Adrenal gland (tissue), 12 donors: Measurements from ENCODE around the gene GCGR. TPM values are rescaled to one million over a fixed set of nuclear protein-coding genes. Genes with fewer than 3 reads are reported as not detected.
A peak's percentile ranks its signal among the peaks of the same experiment; 100 is the strongest.

Experiments
- DNase-seq, 7 donors: peaks; one replicate each; pipeline ENCODE4 v3.0.0-alpha.2; 2019 to 2020
- H3K27ac ChIP-seq, 5 donors: fragments of 200-600 bp; sonication (generic) in 4 of 5; 1 replicate in 3 of 5; 2 replicates in 2 of 5; pipeline versions ENCODE4 v1.5.1 to v1.8.0; 2016 to 2020; ENCODE audit warnings: mild to moderate bottlenecking in 1 of 5
- H3K27me3 ChIP-seq: fragments of 200-600 bp; 2 replicates; pipeline ENCODE4 v1.8.0; 2021
- H3K36me3 ChIP-seq, 2 donors: fragments of 200-600 bp; replicated peaks in 1 of 2; 1 replicate in 1 of 2; 2 replicates in 1 of 2; pipeline versions ENCODE4 v1.5.1 to v1.8.0; 2018 to 2022
- H3K4me1 ChIP-seq, 2 donors: fragments of 200-600 bp; replicated peaks in 1 of 2; 1 replicate in 1 of 2; 2 replicates in 1 of 2; pipeline versions ENCODE4 v1.5.1 to v1.8.0; 2018 to 2021
- H3K4me3 ChIP-seq, 4 donors: fragments of 200-600 bp; sonication (generic) in 3 of 4; one replicate each; pipeline ENCODE4 v1.5.1; 2016 to 2018
- H3K9me3 ChIP-seq, 3 donors: fragments of 200-600 bp; sonication (generic) in 1 of 3; replicated peaks in 1 of 3; 1 replicate in 2 of 3; 2 replicates in 1 of 3; pipeline versions ENCODE4 v1.5.1 to v1.8.0; 2016 to 2021
- POLR2A ChIP-seq, 2 donors: fragments of 450-650 bp; IDR thresholded peaks; one replicate each; pipeline ENCODE4 v1.6.1; 2017; ENCODE audit warnings: antibody characterized with exemption in 2 of 2, mild to moderate bottlenecking in 2 of 2, moderate library complexity in 1 of 2
- WGBS, 4 donors: extraction: QIAGEN DNeasy Blood & Tissue Kit in 2 of 4; methylation state at CpG; one replicate each; pipeline versions ENCODE4 v1.1.5 to v1.1.7; 2013 to 2017; 5-methylcytosine and 5-hydroxymethylcytosine counted together
- intact Hi-C, 2 donors: fragments of 100-400 bp; cut with DNase I; formaldehyde crosslinking; loops; one replicate each; pipeline versions ENCODE4 v1.14.1 to v1.15.0; 2022 to 2023
- polyA plus RNA-seq, 3 donors: library from polyadenylated mRNA; stranded (reverse); fragments of 200-250 nt in 2 of 3; fragments of 350-450 nt in 1 of 3; fragmentation: Illumina TruSeq in 1 of 3; extraction: RNeasy Lipid Tissue Mini Kit (QIAGEN cat#74804) in 1 of 3; gene quantifications; one replicate each; pipeline ENCODE4 v1.2.3, GENCODE V29; 2013 to 2014
- total RNA-seq, 9 donors: library from RNA; depleted of rRNA in 4 of 9; stranded (reverse); fragments of >200 nt in 4 of 9; fragments of 120-200 nt in 1 of 9; fragmentation: NEBNext Ultra II Directional in 1 of 9; extraction: Animal tissue kit (Norgen Biotek cat#: 25700) in 1 of 9; gene quantifications; one replicate each; pipeline versions ENCODE4 v1.1.0 to v1.2.4, GENCODE V29; 2013 to 2023
- TF ChIP-seq, protein P1 (sequence below), 6 experiments: fragments of 450-650 bp in 4 of 6; fragments of 200-600 bp in 2 of 6; sonication (generic) in 1 of 6; IDR thresholded peaks; 1 replicate in 5 of 6; 2 replicates in 1 of 6; pipeline versions ENCODE4 v1.5.1 to v1.8.0; 2016 to 2021; ENCODE audit warnings: antibody characterized with exemption in 6 of 6, mild to moderate bottlenecking in 2 of 6, moderate library complexity in 1 of 6
- donor health status: healthy with polysubstance abuse.
- donor health status: Bipolar disorder and iron deficiency.
- donor health status: DM: yes; HTN: yes; CAD: no.
- donor health status: DM: no; HTN: no; CAD: no.
- donor health status: DM: no; HTN: no; CAD: no.
- donor health status: DM: yes; HTN: yes; CAD: no.

Gene GCGR
- total and polyA plus RNA-seq, 12 donors: 0.11 to 48.7 (median 2.1) TPM; not detected in 3

- TF ChIP-seq POLR2A (IDR thresholded peaks at IDR 0.05): no peak
- TF ChIP-seq, protein P1, sequence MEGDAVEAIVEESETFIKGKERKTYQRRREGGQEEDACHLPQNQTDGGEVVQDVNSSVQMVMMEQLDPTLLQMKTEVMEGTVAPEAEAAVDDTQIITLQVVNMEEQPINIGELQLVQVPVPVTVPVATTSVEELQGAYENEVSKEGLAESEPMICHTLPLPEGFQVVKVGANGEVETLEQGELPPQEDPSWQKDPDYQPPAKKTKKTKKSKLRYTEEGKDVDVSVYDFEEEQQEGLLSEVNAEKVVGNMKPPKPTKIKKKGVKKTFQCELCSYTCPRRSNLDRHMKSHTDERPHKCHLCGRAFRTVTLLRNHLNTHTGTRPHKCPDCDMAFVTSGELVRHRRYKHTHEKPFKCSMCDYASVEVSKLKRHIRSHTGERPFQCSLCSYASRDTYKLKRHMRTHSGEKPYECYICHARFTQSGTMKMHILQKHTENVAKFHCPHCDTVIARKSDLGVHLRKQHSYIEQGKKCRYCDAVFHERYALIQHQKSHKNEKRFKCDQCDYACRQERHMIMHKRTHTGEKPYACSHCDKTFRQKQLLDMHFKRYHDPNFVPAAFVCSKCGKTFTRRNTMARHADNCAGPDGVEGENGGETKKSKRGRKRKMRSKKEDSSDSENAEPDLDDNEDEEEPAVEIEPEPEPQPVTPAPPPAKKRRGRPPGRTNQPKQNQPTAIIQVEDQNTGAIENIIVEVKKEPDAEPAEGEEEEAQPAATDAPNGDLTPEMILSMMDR (IDR thresholded peaks at IDR 0.05): no peak
- no peaks in the 10 kb centered on the region for H3K27me3 ChIP-seq
- peaks cover 0 to 81% of the 10 kb centered on the region in 2 donors for H3K36me3 ChIP-seq
- H3K9me3 ChIP-seq: no peaks in the 10 kb centered on the region
- 72 to 85% (median 74%) methylated on average over 13 to 24 of the region's 24 CpGs for WGBS, 4 donors
- DNase-seq: peak in 3 of 7 donors; percentile 48 to 62 (median 52)
- peaks cover 4 to 18% of the 10 kb centered on the region in 2 donors for H3K4me1 ChIP-seq
- H3K4me3 ChIP-seq: no peak overlapping the region
- peak overlapping the region in 3 of 5 donors; percentile 9 to 71 (median 49) for H3K27ac ChIP-seq
- intact Hi-C loops: no loop called here
These were observed 43.1 kb downstream of the GCGR start for GRCh38 chr17:81846743-81847689.

DNA sequence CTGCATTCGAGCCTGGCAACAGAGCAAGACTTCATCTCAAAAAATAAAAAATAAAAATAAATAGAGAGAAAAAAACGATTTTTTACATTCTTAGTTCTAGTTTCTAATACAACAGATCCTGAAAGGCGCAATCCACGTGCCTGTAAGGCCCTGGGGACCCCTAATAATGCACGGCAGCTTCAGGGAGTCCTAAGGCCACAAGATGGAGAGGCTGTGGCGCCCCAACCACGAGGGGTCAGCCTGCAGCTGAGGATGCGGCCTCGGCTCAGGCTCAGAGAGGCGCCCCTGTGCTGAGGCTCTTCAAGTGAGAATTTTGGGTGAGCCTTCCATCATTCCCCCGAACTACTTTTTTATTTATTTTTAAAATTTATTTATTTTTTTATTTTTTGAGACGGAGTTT is 45.5 kb downstream of the GCGR start:
- intact Hi-C loops: no loop called here
- H3K4me1 ChIP-seq: no peaks in the 10 kb centered on the region
- no peak overlapping the region for H3K27ac ChIP-seq
- no peaks in the 10 kb centered on the region for H3K9me3 ChIP-seq
- TF ChIP-seq POLR2A (IDR thresholded peaks at IDR 0.05): no peak
- TF ChIP-seq, protein P1 (IDR thresholded peaks at IDR 0.05): no peak
- no peak overlapping the region for H3K4me3 ChIP-seq
- 90 to 95% (median 94%) methylated on average over 12 of the region's 12 CpGs for WGBS, 4 donors
- no peaks in the 10 kb centered on the region for H3K27me3 ChIP-seq
- no peak for DNase-seq
- H3K36me3 ChIP-seq: peaks cover 0 to 92% of the 10 kb centered on the region in 2 donors

GRCh38 chr17:81851423-81851822 is 47.5 kb downstream of the GCGR start:
- Histone ChIP-seq H3K4me1 (peaks cover 0 to 16% of the 10 kb centered on the region in 2 donors), H3K36me3 (peaks cover 0 to 90% of the 10 kb centered on the region in 2 donors), H3K27me3 (no peaks in the 10 kb centered on the region), H3K4me3 (no peak overlapping the region), H3K27ac (no peak overlapping the region), H3K9me3 (no peaks in the 10 kb centered on the region)
- WGBS, 4 donors: 85 to 97% (median 89%) methylated on average over 5 to 16 of the region's 16 CpGs
- intact Hi-C loops: no loop called here
- no peak for DNase-seq
- TF ChIP-seq POLR2A (IDR thresholded peaks at IDR 0.05): no peak
- TF ChIP-seq, protein P1 (IDR thresholded peaks at IDR 0.05): no peak

GRCh38 chr17:81852237-81852636 is 48.3 kb downstream of the GCGR start:
- no peak for TF ChIP-seq POLR2A (IDR thresholded peaks at IDR 0.05)
- TF ChIP-seq, protein P1 (IDR thresholded peaks at IDR 0.05): no peak
- H3K27me3 ChIP-seq: no peaks in the 10 kb centered on the region
- no peak overlapping the region for H3K27ac ChIP-seq
- no peak for DNase-seq
- WGBS, 4 donors: 89 to 96% (median 92%) methylated on average over 6 to 12 of the region's 12 CpGs
- H3K4me1 ChIP-seq: peaks cover 0 to 23% of the 10 kb centered on the region in 2 donors
- no peaks in the 10 kb centered on the region for H3K9me3 ChIP-seq
- peaks cover 0 to 90% of the 10 kb centered on the region in 2 donors for H3K36me3 ChIP-seq
- no peak overlapping the region for H3K4me3 ChIP-seq
- intact Hi-C loops: no loop called here
